Activated CD4-positive, alpha-beta memory T cell treated with anti-CD3 and anti-CD28 coated beads for 36 hours (primary cell): ENCODE measurements around the gene CCDC34. TPM values are rescaled to one million over a fixed set of nuclear protein-coding genes. Genes with fewer than 3 reads are reported as not detected.

Source experiments
- CTCF ChIA-PET: fragments of 350-600 bp; sonication (Branson Sonifier 250); formaldehyde crosslinking; loops from one replicate; lab custom pipeline; 2021; ENCODE audit warnings: antibody characterized with exemption, inconsistent platforms; lab: Charles Lee
- POLR2A ChIA-PET: fragments of 350-600 bp; sonication (Branson Sonifier 250); formaldehyde crosslinking; loops from one replicate; lab custom pipeline; 2021; ENCODE audit warnings: antibody characterized with exemption; lab: Charles Lee
- DNase-seq: peaks from one replicate; pipeline ENCODE4 v3.0.0-alpha.2; 2020
- H3K27ac Mint-ChIP-seq: one replicate; pipeline ENCODE4 v1.8.0; 2021; ENCODE audit warnings: mixed read lengths
- H3K27me3 Mint-ChIP-seq: one replicate; pipeline ENCODE4 v1.8.0; 2021; ENCODE audit warnings: mixed read lengths
- H3K36me3 Mint-ChIP-seq: one replicate; pipeline ENCODE4 v1.8.0; 2021; ENCODE audit warnings: mixed read lengths
- H3K4me1 Mint-ChIP-seq: one replicate; pipeline ENCODE4 v1.8.0; 2021; ENCODE audit warnings: low read depth, mixed read lengths
- H3K4me3 Mint-ChIP-seq: one replicate; pipeline ENCODE4 v1.8.0; 2021; ENCODE audit warnings: mild to moderate bottlenecking, mixed read lengths
- H3K9me3 Mint-ChIP-seq: one replicate; pipeline ENCODE4 v1.8.0; 2021; ENCODE audit warnings: mixed read lengths
- intact Hi-C: fragments of 100-400 bp; cut with micrococcal nuclease; formaldehyde crosslinking; loops from one replicate; pipeline ENCODE4 v1.15.1; 2023
- total RNA-seq, 2 experiments: library from RNA; stranded (reverse); gene quantifications; one replicate each; pipeline ENCODE4 v1.2.3, GENCODE V29; 2021

Gene CCDC34
- total RNA-seq, 2 experiments from 2014 or later: 22.8 to 23.7 TPM

GRCh38 chr11:27373856-27374602, 11.0 kb upstream of the CCDC34 start:
- ChIA-PET CTCF (interaction anchor here (1.1 kb wide), 1 partner anchor 170 kb away, joined by 3 read pairs; no protein-coding TSS in a partner anchor), POLR2A (no interaction called here)
- H3K4me3 Mint-ChIP-seq: no peak overlapping the region
- H3K27ac Mint-ChIP-seq: no peak overlapping the region
- H3K4me1 Mint-ChIP-seq: no peaks in the 10 kb centered on the region
- no peaks in the 10 kb centered on the region for H3K9me3 Mint-ChIP-seq
- H3K36me3 Mint-ChIP-seq: no peaks in the 10 kb centered on the region
- DNase-seq: no peak
- no peaks in the 10 kb centered on the region for H3K27me3 Mint-ChIP-seq
- intact Hi-C loops: no loop called here

DNA sequence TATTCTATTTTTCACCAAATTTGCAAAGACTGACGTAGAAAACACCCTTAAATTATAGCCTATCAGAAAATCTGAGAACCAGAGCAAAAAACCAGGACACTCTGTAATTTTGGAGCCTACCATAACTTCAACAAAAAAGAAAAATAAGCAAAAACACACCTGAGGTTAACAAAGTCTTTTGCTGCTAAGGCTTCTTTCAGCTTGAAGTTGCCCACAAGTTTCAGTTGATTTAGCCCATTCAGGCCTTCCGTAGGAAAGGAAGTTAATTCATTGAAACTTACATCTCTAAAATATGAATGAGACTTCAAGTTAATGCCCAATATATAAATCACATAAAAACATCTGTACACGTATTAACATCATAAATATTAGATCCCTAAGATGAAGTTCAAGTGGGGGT, 10.4 kb upstream of the CCDC34 start:
- Mint-ChIP-seq H3K27ac (no peak overlapping the region), H3K4me3 (no peak overlapping the region), H3K27me3 (no peaks in the 10 kb centered on the region), H3K4me1 (no peaks in the 10 kb centered on the region), H3K9me3 (no peaks in the 10 kb centered on the region), H3K36me3 (no peaks in the 10 kb centered on the region)
- no peak for DNase-seq
- ChIA-PET CTCF (interaction anchor here (1.1 kb wide), 1 partner anchor 169 kb away, joined by 3 read pairs; no protein-coding TSS in a partner anchor), POLR2A (no interaction called here)
- intact Hi-C loops: no loop called here

DNA sequence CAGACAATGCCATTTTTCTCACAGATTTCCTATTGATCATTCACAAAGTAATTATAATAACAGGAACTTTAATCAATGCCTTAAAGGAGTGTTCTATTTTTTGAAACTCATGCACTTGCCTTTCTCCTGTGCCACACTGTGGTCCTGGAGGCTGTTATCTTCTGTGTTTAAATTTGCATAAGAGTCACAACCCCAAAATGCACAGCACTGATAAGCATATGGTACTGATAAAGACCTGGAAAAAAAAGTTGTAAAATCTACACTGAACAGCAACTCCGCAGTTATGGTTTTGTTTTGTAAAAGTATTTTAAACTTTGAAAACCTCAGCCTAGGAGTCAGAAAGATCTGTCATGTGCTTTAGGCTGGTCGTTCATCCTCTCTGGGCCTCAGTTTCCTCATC, 9.1 kb upstream of the CCDC34 start:
- Mint-ChIP-seq H3K4me3 (no peak overlapping the region), H3K36me3 (no peaks in the 10 kb centered on the region), H3K27me3 (no peaks in the 10 kb centered on the region), H3K27ac (no peak overlapping the region), H3K9me3 (no peaks in the 10 kb centered on the region), H3K4me1 (no peaks in the 10 kb centered on the region)
- no peak for DNase-seq
- CTCF ChIA-PET: no interaction called here
- intact Hi-C loops: no loop called here
- POLR2A ChIA-PET: no interaction called here

GRCh38 chr11:27371489-27371888, 8.5 kb upstream of the CCDC34 start:
- H3K27ac Mint-ChIP-seq: no peak overlapping the region
- H3K4me1 Mint-ChIP-seq: no peaks in the 10 kb centered on the region
- CTCF ChIA-PET: no interaction called here
- H3K27me3 Mint-ChIP-seq: no peaks in the 10 kb centered on the region
- POLR2A ChIA-PET: no interaction called here
- no peaks in the 10 kb centered on the region for H3K36me3 Mint-ChIP-seq
- no peak for DNase-seq
- H3K9me3 Mint-ChIP-seq: no peaks in the 10 kb centered on the region
- H3K4me3 Mint-ChIP-seq: no peak overlapping the region
- intact Hi-C loops: no loop called here

DNA sequence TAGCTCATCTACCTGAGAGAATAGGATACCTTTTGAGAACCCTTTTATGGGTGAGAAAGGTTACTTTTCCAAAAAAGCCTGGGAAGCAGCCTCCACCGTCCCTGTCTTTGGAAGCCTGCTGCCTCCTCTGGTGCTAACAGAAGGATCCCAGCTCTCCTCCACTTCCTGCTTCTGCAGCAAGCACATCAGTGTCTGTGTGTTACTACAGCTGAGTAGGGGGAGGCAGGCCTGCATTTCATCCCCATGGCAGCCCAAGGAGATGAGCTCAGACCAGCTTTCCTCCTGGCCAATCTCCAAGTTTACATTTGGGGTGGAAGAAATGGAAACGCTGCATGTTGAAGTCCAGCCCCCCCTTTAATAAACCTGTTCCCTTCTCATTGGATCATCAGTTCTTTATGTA, 7.4 kb upstream of the CCDC34 start:
- no peak for DNase-seq
- POLR2A ChIA-PET: no interaction called here
- CTCF ChIA-PET: interaction anchor here (0.7 kb wide), 1 partner anchor 11 kb away, joined by 3 read pairs; no protein-coding TSS in a partner anchor
- H3K4me1 Mint-ChIP-seq: no peaks in the 10 kb centered on the region
- H3K27me3 Mint-ChIP-seq: no peaks in the 10 kb centered on the region
- no peak overlapping the region for H3K27ac Mint-ChIP-seq
- H3K4me3 Mint-ChIP-seq: no peak overlapping the region
- no peaks in the 10 kb centered on the region for H3K36me3 Mint-ChIP-seq
- no peaks in the 10 kb centered on the region for H3K9me3 Mint-ChIP-seq
- intact Hi-C loops: no loop called here

DNA sequence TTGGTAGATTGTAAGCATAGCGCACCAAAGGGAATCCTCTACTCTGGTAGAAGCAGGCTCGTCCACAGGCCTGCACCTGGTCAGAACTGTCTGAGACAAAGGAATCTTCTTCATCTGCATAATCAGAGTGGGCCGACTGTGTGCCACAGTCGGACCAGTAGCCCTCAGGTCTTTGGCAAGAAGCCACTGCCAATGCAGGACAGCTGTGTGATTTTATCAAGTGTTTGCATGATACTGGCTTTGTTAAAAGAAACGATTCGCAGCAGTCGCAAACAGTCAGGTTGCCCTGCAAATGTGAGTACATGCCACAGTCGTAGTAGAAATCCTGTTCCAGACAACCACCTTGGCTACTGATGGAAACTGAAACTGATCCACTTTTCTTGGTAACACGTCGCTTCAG, 4.9 kb upstream of the CCDC34 start:
- no peaks in the 10 kb centered on the region for H3K27me3 Mint-ChIP-seq
- no peaks in the 10 kb centered on the region for H3K36me3 Mint-ChIP-seq
- intact Hi-C loops: loop anchor here (10.0 kb wide), 1 partner anchor 183 kb away; no protein-coding TSS in a partner anchor
- ChIA-PET CTCF (no interaction called here), POLR2A (no interaction called here)
- H3K4me3 Mint-ChIP-seq: no peak overlapping the region
- no peak for DNase-seq
- peaks cover 7% of the 10 kb centered on the region for H3K4me1 Mint-ChIP-seq
- H3K9me3 Mint-ChIP-seq: no peaks in the 10 kb centered on the region
- H3K27ac Mint-ChIP-seq: no peak overlapping the region

- H3K9me3 Mint-ChIP-seq: no peaks in the 10 kb centered on the region
- H3K4me3 Mint-ChIP-seq: peak overlapping the region; percentile 88
- intact Hi-C loops: loop anchor here (1.0 to 10.0 kb wide), 8 partner anchors 25 to 745 kb away; partner anchors contain the start of genes KIF18A, LGR4, LIN7C and METTL15
- ChIA-PET CTCF (no interaction called here), POLR2A (no interaction called here)
- no peaks in the 10 kb centered on the region for H3K27me3 Mint-ChIP-seq
- peak overlapping the region; percentile 51 for H3K27ac Mint-ChIP-seq
- H3K4me1 Mint-ChIP-seq: peaks cover 20% of the 10 kb centered on the region
- no peaks in the 10 kb centered on the region for H3K36me3 Mint-ChIP-seq
- DNase-seq: no peak
Measured at GRCh38 chr11:27363576-27364117, 632 bp upstream of the CCDC34 start.

- Mint-ChIP-seq H3K27ac (no peak overlapping the region), H3K9me3 (no peaks in the 10 kb centered on the region)
- intact Hi-C loops: loop anchor here (2.0 to 10.0 kb wide), 3 partner anchors 27 to 177 kb away; no protein-coding TSS in a partner anchor
Measured at GRCh38 chr11:27361649-27362431, 1.2 kb downstream of the CCDC34 start.

DNA sequence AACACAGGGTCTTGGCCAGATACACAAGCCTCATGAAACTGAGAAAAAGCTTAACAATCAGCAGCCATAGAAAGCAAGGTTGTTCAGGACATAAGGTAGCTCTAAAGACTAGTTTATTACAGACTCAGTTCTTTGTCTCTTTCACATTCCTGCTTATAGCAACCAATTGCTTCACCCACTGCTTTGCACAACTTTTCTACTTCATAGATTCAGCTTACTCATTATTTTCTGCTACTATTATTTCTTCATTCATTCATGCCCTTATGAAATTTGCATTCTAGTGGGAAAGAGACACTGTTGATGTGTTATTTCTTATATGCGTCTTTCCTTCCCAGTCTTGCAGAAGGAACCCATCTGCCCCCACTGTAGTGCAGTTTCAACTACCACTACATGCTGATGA, 4.7 kb downstream of the CCDC34 start:
- Mint-ChIP-seq H3K4me3 (no peak overlapping the region), H3K27ac (no peak overlapping the region), H3K9me3 (no peaks in the 10 kb centered on the region), H3K36me3 (no peaks in the 10 kb centered on the region), H3K4me1 (peaks cover 16% of the 10 kb centered on the region), H3K27me3 (no peaks in the 10 kb centered on the region)
- DNase-seq: no peak
- ChIA-PET POLR2A (no interaction called here), CTCF (no interaction called here)
- intact Hi-C loops: no loop called here

More at GRCh38 chr11:27361649-27362431, 1.2 kb downstream of the CCDC34 start:
- no peaks in the 10 kb centered on the region for H3K27me3 Mint-ChIP-seq
- ChIA-PET POLR2A (no interaction called here), CTCF (no interaction called here)
- no peak for DNase-seq
- H3K4me3 Mint-ChIP-seq: peak overlapping the region; percentile 88
- peaks cover 22% of the 10 kb centered on the region for H3K4me1 Mint-ChIP-seq
- no peaks in the 10 kb centered on the region for H3K36me3 Mint-ChIP-seq

GRCh38 chr11:27357250-27357649, 5.8 kb downstream of the CCDC34 start:
- H3K4me1 Mint-ChIP-seq: peaks cover 11% of the 10 kb centered on the region
- intact Hi-C loops: no loop called here
- peaks cover 1% of the 10 kb centered on the region for H3K36me3 Mint-ChIP-seq
- no peak overlapping the region for H3K4me3 Mint-ChIP-seq
- no peak overlapping the region for H3K27ac Mint-ChIP-seq
- ChIA-PET POLR2A (no interaction called here), CTCF (no interaction called here)
- DNase-seq: no peak
- H3K27me3 Mint-ChIP-seq: no peaks in the 10 kb centered on the region
- H3K9me3 Mint-ChIP-seq: no peaks in the 10 kb centered on the region

- Mint-ChIP-seq H3K9me3 (no peaks in the 10 kb centered on the region), H3K4me1 (peaks cover 5% of the 10 kb centered on the region), H3K27me3 (no peaks in the 10 kb centered on the region), H3K4me3 (no peak overlapping the region), H3K27ac (no peak overlapping the region), H3K36me3 (peaks cover 1% of the 10 kb centered on the region)
- ChIA-PET CTCF (no interaction called here), POLR2A (no interaction called here)
- DNase-seq: no peak
- intact Hi-C loops: no loop called here
Measured at GRCh38 chr11:27356624-27357222, 6.3 kb downstream of the CCDC34 start.

- Mint-ChIP-seq H3K27me3 (no peaks in the 10 kb centered on the region), H3K9me3 (no peaks in the 10 kb centered on the region), H3K4me1 (peaks cover 2% of the 10 kb centered on the region), H3K36me3 (peaks cover 1% of the 10 kb centered on the region), H3K27ac (no peak overlapping the region), H3K4me3 (no peak overlapping the region)
- CTCF ChIA-PET: interaction anchor here (0.7 kb wide), 1 partner anchor 1078 kb away, joined by 3 read pairs; no protein-coding TSS in a partner anchor
- DNase-seq: no peak
- POLR2A ChIA-PET: no interaction called here
- intact Hi-C loops: no loop called here
Measured at GRCh38 chr11:27355575-27356104, 7.4 kb downstream of the CCDC34 start.
